BJ (cell line): Measurements from ENCODE around the gene PRKAB1. TPM values are rescaled to one million over a fixed set of nuclear protein-coding genes. Genes with fewer than 3 reads are reported as not detected.

ENCODE experiments used
- CTCF ChIA-PET: fragments of 350-600 bp; formaldehyde crosslinking; extraction: SDS; loops from one replicate; lab custom pipeline; 2021; ENCODE audit warnings: antibody characterized with exemption, inconsistent platforms; lab: Yijun Ruan, JAX
- POLR2A ChIA-PET: fragments of 300-600 bp; sonication (Branson Sonifier 250); formaldehyde crosslinking; extraction: SDS; loops from one replicate; lab custom pipeline; 2021; ENCODE audit warnings: antibody characterized with exemption; lab: Charles Lee
- DNase-seq: peaks from one replicate; pipeline ENCODE4 v3.0.0-alpha.2; 2011; ENCODE audit warnings: low read depth
- H3K27me3 ChIP-seq: 2 replicates; pipeline ENCODE4 v1.6.0; 2011; ENCODE audit warnings: low read length; ENCODE audit not compliant: control insufficient read depth, insufficient read depth
- H3K36me3 ChIP-seq: 2 replicates; pipeline ENCODE4 v1.5.1; 2011; ENCODE audit warnings: low read length; ENCODE audit not compliant: control insufficient read depth, insufficient read depth
- H3K4me3 ChIP-seq: 2 replicates; pipeline ENCODE4 v1.5.1; 2011; ENCODE audit warnings: low read depth, mild to moderate bottlenecking, control low read depth, low read length
- CTCF ChIP-seq: IDR thresholded peaks from 2 replicates; pipeline ENCODE4 v1.5.1; 2011; ENCODE audit warnings: low read depth, mild to moderate bottlenecking, control low read depth, inconsistent platforms, low read length, moderate library complexity; ENCODE audit not compliant: insufficient read depth
- polyA plus RNA-seq: library from polyadenylated mRNA; depleted of rRNA; stranded (reverse); fragments of >200 nt; gene quantifications from 2 replicates; pipeline ENCODE4 v1.2.3, GENCODE V29; 2011

Gene PRKAB1
- polyA plus RNA-seq, 1 experiment, result 45.7 TPM

DNA sequence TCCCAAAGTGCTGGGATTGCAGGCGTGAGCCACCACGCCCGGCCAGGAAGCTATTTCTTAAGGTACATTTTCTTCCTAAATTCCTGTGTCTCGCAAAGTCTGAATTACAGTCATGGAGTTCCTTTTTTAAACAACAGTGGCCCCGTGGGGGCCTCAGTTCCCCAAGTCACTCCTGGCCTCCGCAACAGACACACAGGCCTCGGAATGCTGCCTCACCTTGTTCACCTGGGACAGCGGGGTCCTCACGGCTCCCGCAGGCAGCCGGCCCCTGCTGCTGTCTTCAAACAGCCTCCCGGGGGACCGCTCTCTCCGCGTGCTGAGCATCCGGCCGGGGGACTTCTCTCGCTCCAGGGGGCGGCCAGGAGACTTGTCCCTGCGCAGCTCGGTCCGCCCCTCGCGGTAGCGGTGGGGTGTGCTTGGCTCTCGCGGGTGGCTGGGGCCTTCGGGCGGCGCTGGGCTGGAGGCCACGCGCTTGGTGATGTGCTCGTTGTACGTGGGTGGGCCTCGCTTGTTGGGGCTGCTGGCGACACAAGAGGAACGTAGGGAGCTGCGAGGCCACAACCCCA is 22.1 kb downstream of the PRKAB1 start:
- Histone ChIP-seq H3K4me3 (no peak overlapping the region), H3K36me3 (no peaks in the 10 kb centered on the region), H3K27me3 (no peaks in the 10 kb centered on the region)
- ChIA-PET CTCF (interaction anchor here (0.5 to 0.8 kb wide), 2 partner anchors 90 to 1355 kb away, joined by 3 to 5 read pairs; no protein-coding TSS in a partner anchor), POLR2A (no interaction called here)
- no peak for TF ChIP-seq CTCF
- no peak for DNase-seq

DNA sequence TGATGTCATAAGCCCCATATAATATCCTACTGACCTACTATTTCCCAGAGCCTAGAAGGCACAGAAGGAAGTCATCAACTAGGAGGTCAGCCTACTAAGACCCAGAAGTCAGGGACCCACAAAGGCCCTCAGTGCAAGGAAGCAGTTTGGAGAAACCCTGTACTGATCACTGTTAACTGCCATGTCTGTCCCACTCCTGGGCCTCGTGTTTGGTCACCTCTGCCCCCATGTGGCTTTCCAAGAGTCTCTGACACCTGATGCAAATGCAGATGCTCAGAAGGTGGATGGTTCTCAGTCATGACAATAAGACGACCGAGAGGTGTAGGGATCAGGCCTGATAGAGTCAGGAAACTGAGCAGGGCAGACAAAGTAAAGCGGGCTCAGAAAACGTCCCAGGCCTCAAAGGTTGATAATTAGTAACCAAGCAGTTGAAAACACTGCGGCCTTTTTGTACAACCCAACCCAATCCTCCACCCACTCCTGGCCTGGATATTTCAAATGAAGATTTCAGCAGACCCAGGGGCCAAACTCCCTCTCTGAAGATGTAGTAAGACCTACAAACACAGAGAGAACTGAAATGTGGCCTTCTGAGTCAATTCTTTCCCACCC is 23.4 kb downstream of the PRKAB1 start:
- no peak for TF ChIP-seq CTCF
- no peak overlapping the region for H3K4me3 ChIP-seq
- POLR2A ChIA-PET, result interaction anchor here (0.7 kb wide), 1 partner anchor 13 kb away, joined by 22 read pairs; no protein-coding TSS in a partner anchor
- CTCF ChIA-PET, result no interaction called here
- H3K36me3 ChIP-seq, result no peaks in the 10 kb centered on the region
- no peaks in the 10 kb centered on the region for H3K27me3 ChIP-seq
- no peak for DNase-seq

GRCh38 chr12:119692410-119692809 is 24.5 kb downstream of the PRKAB1 start:
- ChIA-PET POLR2A (interaction anchor here (0.7 kb wide), 1 partner anchor 1086 kb away, joined by 4 read pairs; no protein-coding TSS in a partner anchor), CTCF (interaction anchor here (1.0 kb wide), 1 partner anchor 219 kb away, joined by 3 read pairs; no protein-coding TSS in a partner anchor)
- Histone ChIP-seq H3K4me3 (no peak overlapping the region), H3K27me3 (no peaks in the 10 kb centered on the region), H3K36me3 (no peaks in the 10 kb centered on the region)
- no peak for TF ChIP-seq CTCF
- DNase-seq, result no peak

DNA sequence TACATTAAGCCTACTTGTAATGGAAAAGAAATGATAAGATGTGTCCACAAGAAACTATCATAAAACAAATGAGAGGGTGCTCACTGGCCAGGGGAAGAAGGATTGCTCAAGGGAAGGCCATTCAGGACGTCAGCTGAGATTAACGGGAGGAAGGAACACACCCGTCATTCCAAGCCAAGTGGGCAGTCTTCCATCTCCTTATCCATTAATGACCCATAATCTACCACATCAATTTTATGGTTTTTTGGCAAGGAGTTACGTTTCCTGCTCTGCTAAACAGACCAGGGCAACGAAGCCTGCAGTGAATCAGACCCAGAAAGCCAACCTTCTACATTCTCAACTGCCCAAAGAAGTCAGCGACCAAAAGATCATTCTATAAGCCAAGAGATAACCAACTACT is 25.1 kb downstream of the PRKAB1 start:
- no peaks in the 10 kb centered on the region for H3K27me3 ChIP-seq
- no peak for TF ChIP-seq CTCF

GRCh38 chr12:119693511-119693910 is 25.6 kb downstream of the PRKAB1 start:
- H3K36me3 ChIP-seq, result no peaks in the 10 kb centered on the region
- POLR2A ChIA-PET, result no interaction called here
- no peak overlapping the region for H3K4me3 ChIP-seq
- TF ChIP-seq CTCF, result no peak
- no peak for DNase-seq
- CTCF ChIA-PET, result interaction anchor here (1.0 kb wide), 1 partner anchor 218 kb away, joined by 3 read pairs; no protein-coding TSS in a partner anchor
- H3K27me3 ChIP-seq, result no peaks in the 10 kb centered on the region

More for the DNA sequence above, 25.1 kb downstream of the PRKAB1 start:
- Histone ChIP-seq H3K36me3 (no peaks in the 10 kb centered on the region), H3K4me3 (no peak overlapping the region)
- peak; percentile 94 for DNase-seq
- ChIA-PET CTCF (interaction anchor here (1.0 kb wide), 1 partner anchor 218 kb away, joined by 3 read pairs; no protein-coding TSS in a partner anchor), POLR2A (interaction anchor here (0.7 kb wide), 1 partner anchor 1087 kb away, joined by 4 read pairs; no protein-coding TSS in a partner anchor)
